Measurements from ENCODE around the gene PKM. TPM values are rescaled to one million over a fixed set of nuclear protein-coding genes. Genes with fewer than 3 reads are reported as not detected.
"Not testable (repeated sequence)": the region's sequence is repeated elsewhere in the genome, so short reads cannot be mapped to it uniquely, and the experiment has no call there.

The PKM gene
- total RNA-seq, 1 experiment from 2014 or later: 869 TPM

GRCh38 chr15:72174551-72175165 is 56.3 kb downstream of the PKM start:
- no peaks in the 10 kb centered on the region for H3K27me3 ChIP-seq (ENCODE audit: low read length)
- H3K4me1 ChIP-seq (ENCODE audit: low read length): no peaks in the 10 kb centered on the region
- H3K9me2 ChIP-seq (replicated peaks; ENCODE audit: insufficient read depth, low read length): no peaks in the 10 kb centered on the region
- H3K4me2 ChIP-seq (ENCODE audit: low read depth, low read length, poor library complexity, severe bottlenecking): no peak overlapping the region
- no peak overlapping the region for H3K4me3 ChIP-seq (ENCODE audit: low read length)
- no peaks in the 10 kb centered on the region for H4K20me1 ChIP-seq (ENCODE audit: insufficient read depth, low read depth, low read length)
- H3K36me3 ChIP-seq (ENCODE audit: insufficient read depth, low read length): no peaks in the 10 kb centered on the region
- H3K27ac ChIP-seq (ENCODE audit: low read length): no peak overlapping the region
- H3K79me2 ChIP-seq (ENCODE audit: low read length): no peaks in the 10 kb centered on the region
- no peak overlapping the region for H3K9ac ChIP-seq (ENCODE audit: low read length)
- no peak for DNase-seq
- no peaks in the 10 kb centered on the region for H3K9me3 ChIP-seq (ENCODE audit: low read length)
- H2AFZ ChIP-seq (ENCODE audit: low read length): no peak overlapping the region

GRCh38 chr15:72173864-72174550 is 57.0 kb downstream of the PKM start:
- Histone ChIP-seq H3K9me3 (ENCODE audit: low read length) (no peaks in the 10 kb centered on the region), H3K4me3 (ENCODE audit: low read length) (no peak overlapping the region), H2AFZ (ENCODE audit: low read length) (no peak overlapping the region), H4K20me1 (ENCODE audit: insufficient read depth, low read depth, low read length) (no peaks in the 10 kb centered on the region), H3K9ac (ENCODE audit: low read length) (no peak overlapping the region), H3K36me3 (ENCODE audit: insufficient read depth, low read length) (no peaks in the 10 kb centered on the region), H3K4me1 (ENCODE audit: low read length) (no peaks in the 10 kb centered on the region), H3K79me2 (ENCODE audit: low read length) (no peaks in the 10 kb centered on the region), H3K9me2 (replicated peaks; ENCODE audit: insufficient read depth, low read length) (no peaks in the 10 kb centered on the region), H3K27ac (ENCODE audit: low read length) (no peak overlapping the region), H3K4me2 (ENCODE audit: low read depth, low read length, poor library complexity, severe bottlenecking) (no peak overlapping the region), H3K27me3 (ENCODE audit: low read length) (no peaks in the 10 kb centered on the region)
- no peak for DNase-seq

- Histone ChIP-seq H3K4me1 (ENCODE audit: low read length) (no peaks in the 10 kb centered on the region), H4K20me1 (ENCODE audit: insufficient read depth, low read depth, low read length) (no peaks in the 10 kb centered on the region), H3K27me3 (ENCODE audit: low read length) (no peaks in the 10 kb centered on the region), H3K79me2 (ENCODE audit: low read length) (no peaks in the 10 kb centered on the region), H3K9ac (ENCODE audit: low read length) (no peak overlapping the region), H3K27ac (ENCODE audit: low read length) (no peak overlapping the region), H3K9me2 (replicated peaks; ENCODE audit: insufficient read depth, low read length) (no peaks in the 10 kb centered on the region), H2AFZ (ENCODE audit: low read length) (no peak overlapping the region), H3K9me3 (ENCODE audit: low read length) (no peaks in the 10 kb centered on the region), H3K36me3 (ENCODE audit: insufficient read depth, low read length) (no peaks in the 10 kb centered on the region), H3K4me3 (ENCODE audit: low read length) (no peak overlapping the region), H3K4me2 (ENCODE audit: low read depth, low read length, poor library complexity, severe bottlenecking) (no peak overlapping the region)
- DNase-seq: no peak
These were observed 57.6 kb downstream of the PKM start for GRCh38 chr15:72173401-72173800.

GRCh38 chr15:72172796-72173195 is 58.2 kb downstream of the PKM start:
- H2AFZ ChIP-seq (ENCODE audit: low read length): no peak overlapping the region
- H3K4me1 ChIP-seq (ENCODE audit: low read length): no peaks in the 10 kb centered on the region
- no peak overlapping the region for H3K4me2 ChIP-seq (ENCODE audit: low read depth, low read length, poor library complexity, severe bottlenecking)
- H3K27me3 ChIP-seq (ENCODE audit: low read length): no peaks in the 10 kb centered on the region
- no peaks in the 10 kb centered on the region for H3K9me3 ChIP-seq (ENCODE audit: low read length)
- no peaks in the 10 kb centered on the region for H3K79me2 ChIP-seq (ENCODE audit: low read length)
- no peak overlapping the region for H3K9ac ChIP-seq (ENCODE audit: low read length)
- H3K9me2 ChIP-seq (replicated peaks; ENCODE audit: insufficient read depth, low read length): no peaks in the 10 kb centered on the region
- H4K20me1 ChIP-seq (ENCODE audit: insufficient read depth, low read depth, low read length): no peaks in the 10 kb centered on the region
- no peak overlapping the region for H3K27ac ChIP-seq (ENCODE audit: low read length)
- no peak overlapping the region for H3K4me3 ChIP-seq (ENCODE audit: low read length)
- H3K36me3 ChIP-seq (ENCODE audit: insufficient read depth, low read length): no peaks in the 10 kb centered on the region
- DNase-seq: no peak

GRCh38 chr15:72171978-72172377 is 59.0 kb downstream of the PKM start:
- H3K27me3 ChIP-seq (ENCODE audit: low read length); H3K27ac ChIP-seq (ENCODE audit: low read length); H3K4me2 ChIP-seq (ENCODE audit: low read depth, low read length, poor library complexity, severe bottlenecking); H4K20me1 ChIP-seq (ENCODE audit: insufficient read depth, low read depth, low read length); H3K79me2 ChIP-seq (ENCODE audit: low read length); H3K9me2 ChIP-seq (replicated peaks; ENCODE audit: insufficient read depth, low read length); H3K9me3 ChIP-seq (ENCODE audit: low read length); H3K36me3 ChIP-seq (ENCODE audit: insufficient read depth, low read length); H3K4me3 ChIP-seq (ENCODE audit: low read length); DNase-seq; H2AFZ ChIP-seq (ENCODE audit: low read length); H3K4me1 ChIP-seq (ENCODE audit: low read length); H3K9ac ChIP-seq (ENCODE audit: low read length): not testable (repeated sequence)

- Histone ChIP-seq H3K9me2 (replicated peaks; ENCODE audit: insufficient read depth, low read length) (no peaks in the 10 kb centered on the region), H4K20me1 (ENCODE audit: insufficient read depth, low read depth, low read length) (no peaks in the 10 kb centered on the region), H3K4me1 (ENCODE audit: low read length) (no peaks in the 10 kb centered on the region), H3K79me2 (ENCODE audit: low read length) (no peaks in the 10 kb centered on the region), H3K36me3 (ENCODE audit: insufficient read depth, low read length) (no peaks in the 10 kb centered on the region), H3K27me3 (ENCODE audit: low read length) (no peaks in the 10 kb centered on the region), H3K4me2 (ENCODE audit: low read depth, low read length, poor library complexity, severe bottlenecking) (no peak overlapping the region), H2AFZ (ENCODE audit: low read length) (no peak overlapping the region), H3K9me3 (ENCODE audit: low read length) (no peaks in the 10 kb centered on the region), H3K4me3 (ENCODE audit: low read length) (no peak overlapping the region), H3K27ac (ENCODE audit: low read length) (no peak overlapping the region), H3K9ac (ENCODE audit: low read length) (no peak overlapping the region)
- DNase-seq: no peak
These were observed 60.3 kb downstream of the PKM start for GRCh38 chr15:72170691-72171090.

- Histone ChIP-seq H2AFZ (ENCODE audit: low read length) (no peak overlapping the region), H3K4me2 (ENCODE audit: low read depth, low read length, poor library complexity, severe bottlenecking) (no peak overlapping the region), H3K4me3 (ENCODE audit: low read length) (no peak overlapping the region), H4K20me1 (ENCODE audit: insufficient read depth, low read depth, low read length) (no peaks in the 10 kb centered on the region), H3K9ac (ENCODE audit: low read length) (no peak overlapping the region), H3K9me2 (replicated peaks; ENCODE audit: insufficient read depth, low read length) (no peaks in the 10 kb centered on the region), H3K36me3 (ENCODE audit: insufficient read depth, low read length) (no peaks in the 10 kb centered on the region), H3K27ac (ENCODE audit: low read length) (no peak overlapping the region), H3K4me1 (ENCODE audit: low read length) (no peaks in the 10 kb centered on the region), H3K27me3 (ENCODE audit: low read length) (no peaks in the 10 kb centered on the region), H3K9me3 (ENCODE audit: low read length) (no peaks in the 10 kb centered on the region), H3K79me2 (ENCODE audit: low read length) (no peaks in the 10 kb centered on the region)
- DNase-seq: no peak
These were observed 60.9 kb downstream of the PKM start for GRCh38 chr15:72169921-72170611.

- H3K4me3 ChIP-seq (ENCODE audit: low read length): no peak overlapping the region
- H4K20me1 ChIP-seq (ENCODE audit: insufficient read depth, low read depth, low read length): no peaks in the 10 kb centered on the region
- no peaks in the 10 kb centered on the region for H3K27me3 ChIP-seq (ENCODE audit: low read length)
- H3K4me1 ChIP-seq (ENCODE audit: low read length): no peaks in the 10 kb centered on the region
- no peak for DNase-seq
- H3K36me3 ChIP-seq (ENCODE audit: insufficient read depth, low read length): no peaks in the 10 kb centered on the region
- no peak overlapping the region for H3K9ac ChIP-seq (ENCODE audit: low read length)
- no peak overlapping the region for H3K27ac ChIP-seq (ENCODE audit: low read length)
- no peaks in the 10 kb centered on the region for H3K9me3 ChIP-seq (ENCODE audit: low read length)
- H3K79me2 ChIP-seq (ENCODE audit: low read length): no peaks in the 10 kb centered on the region
- no peak overlapping the region for H3K4me2 ChIP-seq (ENCODE audit: low read depth, low read length, poor library complexity, severe bottlenecking)
- no peak overlapping the region for H2AFZ ChIP-seq (ENCODE audit: low read length)
- H3K9me2 ChIP-seq (replicated peaks; ENCODE audit: insufficient read depth, low read length): no peaks in the 10 kb centered on the region
These were observed 61.6 kb downstream of the PKM start for GRCh38 chr15:72169236-72169920.

Measured in Karpas-422 (cell line).